GM10847 (cell line): ENCODE measurements around the gene DEFB132.

Experiments
- POLR2A ChIP-seq: IDR thresholded peaks from 2 replicates; pipeline ENCODE4 v1.6.1; 2011; ENCODE audit not compliant: insufficient read length; ENCODE audit errors: extremely low read depth

The DEFB132 gene

DNA sequence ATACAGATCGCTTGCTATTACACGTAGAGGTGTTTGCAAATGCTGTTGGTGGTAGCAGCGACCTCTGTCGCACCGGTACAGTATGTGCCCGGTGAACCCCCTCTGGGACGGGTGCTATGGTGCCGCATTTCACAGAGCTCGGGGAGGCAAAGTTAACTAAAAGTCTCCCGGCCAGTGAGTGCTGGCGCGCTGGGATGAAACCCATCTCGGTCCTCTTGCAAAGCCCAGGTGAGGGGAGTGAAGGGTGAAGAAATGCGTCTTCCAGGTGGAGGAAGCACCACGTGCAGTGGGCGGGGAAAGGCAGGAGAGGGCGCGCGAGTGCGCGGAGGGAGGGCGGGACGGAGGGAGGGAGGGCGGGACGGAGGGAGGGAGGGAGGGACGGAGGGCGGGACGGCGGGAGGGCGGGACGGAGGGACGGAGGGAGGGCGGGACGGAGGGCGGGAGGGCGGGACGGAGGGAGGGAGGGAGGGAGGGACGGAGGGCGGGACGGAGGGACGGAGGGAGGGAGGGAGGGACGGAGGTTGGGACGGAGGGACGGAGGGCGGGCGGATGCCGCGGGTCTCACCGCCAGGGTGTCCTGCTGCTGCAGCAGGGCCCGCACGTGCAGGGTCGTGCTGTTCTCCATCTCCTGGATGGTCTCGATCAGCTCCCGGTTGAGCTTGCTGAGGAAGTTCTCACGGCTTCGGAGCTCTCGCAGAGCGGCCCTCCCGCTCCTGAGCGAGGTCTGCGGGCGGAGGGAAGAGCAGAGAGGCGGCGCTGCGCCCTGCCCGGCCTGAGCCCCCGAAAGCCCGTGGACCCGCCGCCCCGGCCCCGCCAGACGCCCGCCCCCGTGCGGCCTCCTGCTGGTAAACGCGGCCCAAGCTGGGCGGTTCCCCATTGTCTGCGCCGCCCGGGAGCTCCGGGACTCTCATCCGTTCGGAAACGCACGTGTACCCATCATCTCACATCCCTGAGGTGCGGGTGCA is 21.4 kb downstream of the DEFB132 start:
- no peak for TF ChIP-seq POLR2A

DNA sequence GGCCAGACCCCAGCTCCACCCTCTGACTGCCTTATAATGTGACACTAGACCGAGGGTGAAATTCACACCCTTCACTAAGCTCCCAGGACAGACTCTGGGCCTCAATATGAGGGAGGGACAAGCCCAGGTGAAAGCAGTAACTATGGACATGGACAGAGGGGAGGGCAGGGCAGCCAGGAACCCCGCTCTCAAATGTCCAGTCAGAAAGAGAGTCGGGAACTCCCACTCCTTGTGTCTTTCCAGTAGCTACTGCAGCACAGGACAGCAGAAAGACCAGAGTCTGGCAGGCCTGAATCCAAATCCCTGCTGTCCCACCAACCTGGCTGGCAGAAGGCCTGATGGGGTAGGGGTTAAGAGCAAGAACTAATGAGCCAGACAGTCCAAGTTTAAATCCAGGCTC is 26.6 kb downstream of the DEFB132 start:
- no peak for TF ChIP-seq POLR2A

DNA sequence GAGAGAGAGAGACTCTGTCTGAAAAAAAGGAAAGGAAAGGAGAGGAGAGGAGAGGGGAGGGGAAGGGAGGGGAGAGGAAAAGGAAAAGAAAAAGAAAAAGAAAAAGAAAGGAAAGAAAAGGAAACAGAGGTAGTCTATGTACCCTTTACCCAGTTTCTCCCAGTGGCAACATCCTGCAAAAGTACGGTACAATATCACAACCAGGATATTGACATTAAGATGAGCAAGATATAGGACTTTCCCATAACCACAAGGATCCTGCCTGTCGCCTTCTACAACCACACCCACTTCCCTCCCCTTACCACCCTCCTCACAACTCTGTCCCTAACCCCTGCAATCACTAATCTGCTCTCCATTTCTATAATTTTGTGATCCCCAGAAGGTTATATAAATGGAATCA is 29.0 kb downstream of the DEFB132 start:
- no peak for TF ChIP-seq POLR2A

DNA sequence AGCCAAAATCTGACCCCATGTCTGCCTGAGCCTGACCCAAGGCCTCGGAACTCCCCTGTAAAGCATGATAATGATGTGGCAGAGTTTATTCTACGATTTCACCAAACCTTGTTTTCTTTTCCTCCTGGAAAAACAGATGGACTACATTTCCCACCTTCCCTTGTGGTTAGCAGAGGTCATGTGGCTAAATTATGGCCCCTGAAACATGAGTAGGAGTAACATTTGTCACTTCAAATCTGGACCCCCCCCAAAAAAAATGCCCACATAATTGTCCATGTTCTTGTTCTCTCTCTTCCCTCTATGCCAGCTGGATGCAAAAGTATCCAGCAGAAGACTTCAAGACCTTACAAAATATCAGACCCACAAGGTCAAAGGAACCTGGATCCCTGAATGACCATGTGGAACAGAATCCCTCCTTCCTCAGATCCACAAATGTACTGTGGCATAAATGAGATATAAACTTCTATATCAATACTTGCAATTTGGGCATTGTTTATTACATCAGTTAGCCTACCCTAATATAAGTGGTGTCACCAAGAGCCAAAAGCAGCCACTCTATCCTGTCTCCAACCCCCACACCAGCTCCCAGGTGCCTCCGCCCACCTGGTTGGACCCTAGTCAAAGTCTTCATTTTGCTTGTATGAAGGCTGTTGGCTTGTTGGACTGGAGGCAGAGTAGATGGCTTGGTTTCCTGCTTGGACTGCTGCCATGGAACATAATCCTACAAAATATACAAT is 31.6 kb downstream of the DEFB132 start:
- TF ChIP-seq POLR2A: no peak

DNA sequence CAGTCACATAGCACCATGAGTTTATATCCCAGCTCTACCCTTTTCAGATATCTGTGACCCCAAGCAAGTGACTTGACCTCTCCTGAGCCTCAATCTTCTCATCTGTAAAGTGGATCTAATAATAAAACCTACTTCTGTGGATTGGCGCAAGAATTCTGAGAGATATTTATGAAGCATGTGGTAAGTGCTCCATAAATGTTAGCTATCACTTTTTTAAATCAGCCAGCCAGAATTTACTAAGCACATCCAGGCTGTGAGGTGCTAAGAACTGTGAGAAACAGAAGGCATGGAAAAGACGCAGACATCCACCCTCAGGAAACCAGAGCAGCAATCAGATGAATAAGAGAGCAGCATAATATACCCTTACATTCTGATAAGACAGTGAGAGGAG is 32.2 kb downstream of the DEFB132 start:
- no peak for TF ChIP-seq POLR2A

DNA sequence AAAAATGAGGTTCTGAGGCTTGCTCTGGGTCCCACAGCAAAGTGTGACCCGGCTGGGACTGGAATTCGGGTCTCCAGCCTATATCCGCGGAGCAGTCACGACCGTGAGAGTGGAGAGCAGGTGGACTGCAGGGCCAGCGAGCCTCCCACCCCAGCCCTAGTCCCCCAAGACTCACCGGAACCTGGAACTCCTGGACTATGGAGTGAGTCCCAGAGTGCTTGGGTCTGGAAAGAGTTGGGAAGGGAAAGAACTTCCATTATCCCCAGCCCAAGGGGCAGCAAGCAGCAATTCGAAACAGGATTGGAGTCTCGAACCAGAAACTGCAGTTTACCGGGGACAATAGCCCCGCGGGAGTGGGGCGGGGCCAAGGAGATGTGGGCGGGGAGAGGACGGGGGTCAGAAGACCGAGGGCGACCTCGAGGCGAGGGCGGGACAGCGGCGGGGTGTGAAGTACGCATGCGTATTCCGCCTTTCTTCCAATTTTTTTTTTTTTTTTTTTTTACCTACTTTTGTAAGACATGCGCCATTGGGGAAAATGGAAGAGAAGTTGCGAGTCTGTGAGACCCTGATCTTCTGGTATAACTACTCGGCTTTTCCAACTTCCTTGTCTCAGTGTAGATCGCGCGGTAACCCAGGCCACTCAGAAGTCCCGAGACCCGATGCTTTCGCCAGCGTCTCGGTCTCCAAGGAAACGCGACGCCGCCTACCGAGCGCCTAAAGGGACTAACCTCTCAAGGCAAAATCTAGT is 32.7 kb downstream of the DEFB132 start, which contains the start of gene C20orf96:
TSS of gene C20orf96 (minus strand) at position 667 of the 748 bp plus-strand sequence. CDS start at position 527, 140 bp downstream.
- no peak for TF ChIP-seq POLR2A

DNA sequence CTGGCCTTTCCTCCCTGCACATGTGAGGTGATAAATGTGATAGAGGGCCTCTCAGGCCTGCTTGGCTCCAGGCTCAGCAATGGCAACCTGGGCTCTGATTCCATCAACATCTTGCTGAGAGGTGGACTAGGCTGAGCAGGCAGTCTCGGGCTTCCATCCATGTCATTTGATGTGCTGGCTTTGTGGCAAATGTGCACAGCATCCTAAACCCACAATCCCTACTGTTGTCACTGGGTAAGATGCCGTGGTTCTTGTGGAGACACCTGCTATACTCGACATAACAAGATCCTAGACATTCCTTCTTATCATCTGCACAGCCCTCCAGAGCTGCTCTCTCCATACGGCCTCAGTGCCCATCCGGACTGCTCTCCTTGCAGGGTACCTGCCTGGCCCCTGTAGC is 37.1 kb downstream of the DEFB132 start:
- no peak for TF ChIP-seq POLR2A

DNA sequence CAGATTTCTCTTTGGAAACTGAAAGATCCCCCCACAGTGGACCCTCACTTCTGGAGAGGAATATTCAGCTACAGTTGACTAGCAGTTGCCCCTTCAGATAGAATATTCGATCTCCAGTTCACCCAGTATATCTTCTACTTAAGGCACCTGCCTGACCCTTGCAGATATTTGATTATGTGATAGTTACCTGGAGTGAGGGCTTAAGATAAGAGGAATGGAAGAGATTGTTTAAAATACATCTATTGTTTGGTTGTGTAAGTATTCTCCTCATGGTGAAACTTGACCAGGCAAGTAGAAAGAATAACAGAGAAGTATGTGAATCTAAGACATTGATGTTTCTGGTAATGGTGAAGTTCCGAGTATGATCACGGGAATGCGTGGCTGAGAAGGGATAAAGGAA is 38.3 kb downstream of the DEFB132 start:
- TF ChIP-seq POLR2A: no peak

DNA sequence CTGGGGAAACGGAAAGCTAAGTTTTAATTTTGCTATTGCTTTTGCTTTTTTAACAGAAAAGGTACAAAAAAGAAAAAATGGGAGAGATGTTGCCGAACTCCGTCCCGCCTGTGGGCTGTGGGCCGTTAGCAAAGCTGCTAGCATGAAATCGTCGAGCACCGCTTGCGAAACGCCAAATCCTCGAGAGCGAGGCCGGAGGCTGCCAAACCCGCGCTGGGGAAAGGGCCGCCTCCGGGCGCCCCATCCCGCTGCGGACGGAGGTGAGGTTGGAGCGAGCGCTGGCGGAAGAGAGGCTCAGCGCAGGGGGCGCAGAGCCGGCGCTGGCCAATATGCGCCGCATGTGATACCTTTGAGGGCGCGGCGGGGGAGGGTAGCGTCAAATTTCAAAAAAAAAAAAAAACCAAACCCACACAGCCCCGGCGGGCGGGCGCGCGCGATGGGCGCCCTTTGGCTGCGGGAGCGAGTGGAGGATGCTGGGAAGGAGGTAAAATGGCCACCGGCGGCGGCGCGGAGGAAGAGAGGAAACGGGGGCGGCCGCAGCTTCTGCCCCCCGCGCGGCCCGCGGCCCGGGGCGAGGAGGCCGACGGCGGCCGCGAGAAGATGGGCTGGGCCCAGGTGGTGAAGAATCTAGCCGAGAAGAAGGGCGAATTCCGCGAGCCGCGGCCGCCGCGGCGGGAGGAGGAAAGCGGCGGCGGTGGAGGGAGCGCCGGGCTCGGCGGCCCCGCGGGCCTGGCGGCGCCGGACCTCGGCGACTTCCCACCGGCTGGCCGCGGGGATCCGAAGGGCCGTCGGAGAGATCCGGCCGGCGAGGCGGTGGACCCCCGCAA is 39.8 kb downstream of the DEFB132 start, which contains the start of gene ZCCHC3:
TSS of gene ZCCHC3 (plus strand) at position 473 of the 827 bp plus-strand sequence. CDS start at position 490, 17 bp downstream.
- peak; percentile 77 for TF ChIP-seq POLR2A

DNA sequence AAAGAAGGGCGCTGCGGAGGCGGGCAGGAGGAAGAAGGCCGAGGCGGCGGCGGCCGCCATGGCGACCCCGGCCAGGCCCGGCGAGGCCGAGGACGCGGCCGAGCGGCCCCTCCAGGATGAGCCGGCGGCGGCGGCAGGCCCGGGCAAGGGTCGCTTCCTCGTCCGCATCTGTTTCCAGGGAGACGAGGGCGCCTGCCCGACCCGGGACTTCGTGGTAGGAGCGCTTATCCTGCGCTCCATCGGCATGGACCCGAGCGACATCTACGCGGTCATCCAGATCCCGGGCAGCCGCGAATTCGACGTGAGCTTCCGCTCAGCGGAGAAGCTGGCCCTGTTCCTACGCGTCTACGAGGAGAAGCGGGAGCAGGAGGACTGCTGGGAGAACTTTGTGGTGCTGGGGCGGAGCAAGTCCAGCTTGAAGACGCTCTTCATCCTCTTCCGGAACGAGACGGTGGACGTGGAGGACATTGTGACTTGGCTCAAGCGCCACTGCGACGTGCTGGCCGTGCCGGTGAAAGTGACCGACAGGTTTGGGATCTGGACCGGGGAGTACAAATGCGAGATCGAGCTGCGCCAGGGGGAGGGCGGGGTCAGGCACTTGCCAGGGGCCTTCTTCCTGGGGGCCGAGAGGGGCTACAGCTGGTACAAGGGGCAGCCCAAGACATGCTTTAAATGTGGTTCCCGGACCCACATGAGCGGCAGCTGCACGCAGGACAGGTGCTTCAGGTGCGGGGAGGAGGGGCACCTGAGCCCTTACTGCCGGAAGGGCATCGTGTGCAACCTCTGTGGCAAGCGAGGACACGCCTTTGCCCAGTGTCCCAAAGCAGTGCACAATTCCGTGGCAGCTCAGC is 40.6 kb downstream of the DEFB132 start:
- peak; percentile 42 for TF ChIP-seq POLR2A

DNA sequence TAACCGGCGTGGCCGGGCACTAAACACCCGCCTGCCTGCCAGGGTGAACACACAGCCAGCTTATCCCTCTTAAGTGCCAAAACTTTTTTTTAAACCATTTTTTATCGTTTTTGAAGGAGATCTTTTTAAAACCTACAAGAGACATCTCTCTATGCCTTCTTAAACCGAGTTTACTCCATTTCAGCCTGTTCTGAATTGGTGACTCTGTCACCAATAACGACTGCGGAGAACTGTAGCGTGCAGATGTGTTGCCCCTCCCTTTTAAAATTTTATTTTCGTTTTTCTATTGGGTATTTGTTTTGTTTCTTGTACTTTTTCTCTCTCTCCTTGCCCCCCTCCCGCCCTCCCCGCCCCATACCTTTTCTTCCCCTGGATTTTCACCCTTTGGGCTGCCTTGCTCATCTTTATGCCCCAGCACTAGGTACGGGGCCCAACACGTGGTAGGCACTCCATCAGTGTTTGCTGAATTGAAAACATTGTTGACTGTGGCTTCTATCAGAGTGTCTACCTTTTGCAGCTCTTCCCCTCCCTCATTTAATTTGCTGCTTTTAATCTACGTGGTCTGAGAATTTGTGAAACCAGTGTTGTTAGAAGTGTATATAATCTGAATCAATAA is 41.4 kb downstream of the DEFB132 start:
- no peak for TF ChIP-seq POLR2A

DNA sequence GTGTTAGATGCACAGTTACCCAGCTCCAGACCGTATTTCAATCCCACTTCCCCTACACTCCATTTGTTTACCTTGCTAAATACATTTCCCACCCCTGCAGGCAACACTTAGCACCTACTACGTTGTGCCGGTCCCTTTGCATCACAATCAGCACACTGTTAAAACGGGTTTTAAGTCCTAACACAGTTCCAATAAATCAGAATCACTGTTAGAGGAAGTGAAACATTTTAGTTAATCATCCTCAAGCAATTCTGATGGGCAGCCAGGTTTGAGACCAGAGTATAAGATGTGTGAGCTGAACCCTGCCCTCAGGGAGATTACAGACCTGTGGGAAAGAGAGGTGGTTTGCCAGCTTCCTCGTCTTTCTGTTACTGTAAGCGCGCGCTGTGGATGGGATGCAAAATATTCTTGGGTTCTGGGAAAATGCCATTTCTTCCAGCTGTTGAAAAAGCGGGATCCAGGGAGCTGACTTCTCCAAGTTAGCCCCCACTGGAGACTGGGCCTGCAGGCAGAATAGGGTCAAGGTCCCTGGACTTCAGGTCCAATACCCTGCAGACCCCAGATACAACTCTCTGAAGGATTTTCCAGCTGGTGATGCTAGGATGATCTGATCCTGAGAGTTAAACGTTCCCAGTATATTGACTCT is 42.9 kb downstream of the DEFB132 start:
- TF ChIP-seq POLR2A: no peak

DNA sequence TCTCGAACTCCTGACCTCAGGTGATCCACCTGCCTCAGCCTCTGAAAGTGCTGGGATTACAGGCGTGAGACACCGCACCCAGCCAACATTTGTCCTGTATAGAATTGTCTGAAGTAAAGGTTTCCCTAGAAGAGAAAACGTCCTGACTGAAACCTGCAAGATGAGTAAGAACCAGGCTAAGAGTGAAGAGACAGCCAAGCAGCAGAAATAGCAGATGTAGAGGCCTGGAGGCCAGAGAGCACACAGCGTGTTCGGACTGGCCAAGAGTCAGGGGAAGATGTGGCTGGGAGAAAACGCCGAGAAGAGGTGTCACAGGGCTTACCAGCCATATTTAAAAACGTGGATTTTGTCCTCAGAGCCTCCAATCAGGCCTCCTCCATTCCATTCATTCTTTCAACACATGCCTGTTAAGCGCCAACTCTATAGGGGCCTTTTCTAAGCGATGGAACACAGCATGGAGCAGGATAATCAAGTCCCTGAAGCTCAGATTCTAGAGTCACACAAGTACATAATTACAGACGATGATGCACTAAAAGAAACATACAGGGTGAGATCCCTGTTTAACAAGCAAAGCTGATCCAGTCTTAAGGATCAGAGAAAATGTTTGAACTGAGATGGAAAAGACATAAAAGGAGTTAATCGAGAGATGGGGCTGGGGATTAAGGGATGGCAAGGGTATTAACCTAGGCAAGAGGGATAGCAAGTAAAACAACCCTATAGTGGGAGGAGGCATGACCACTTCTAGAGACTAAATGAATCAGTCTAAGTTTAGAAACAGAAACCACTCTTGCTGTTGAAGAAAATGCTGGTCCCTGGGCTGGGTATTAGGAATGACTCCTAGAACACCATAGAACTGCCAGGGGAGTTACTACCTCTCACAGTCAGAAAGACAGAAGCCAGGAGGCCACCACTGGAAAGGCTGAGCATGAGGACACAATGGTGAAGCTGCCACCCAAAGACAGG is 44.6 kb downstream of the DEFB132 start:
- TF ChIP-seq POLR2A: no peak
